ENCODE measurements around the gene USP17L15. TPM values are rescaled to one million over a fixed set of nuclear protein-coding genes. Genes with fewer than 3 reads are reported as not detected.

Gene USP17L15
- total RNA-seq, 1 donor from 2014 or later, result not detected

Other genes starting within 250 kb of the USP17L15 start
- not detected for gene FAM90A26, start 64.0 kb upstream of the USP17L15 start, total RNA-seq
- not detected for gene USP17L10, start 23.7 kb upstream of the USP17L15 start, total RNA-seq
- not detected for gene USP17L11, start 19.0 kb upstream of the USP17L15 start, total RNA-seq
- gene USP17L12, start 14.2 kb upstream of the USP17L15 start, total RNA-seq, result not detected
- gene USP17L13, start 9.5 kb upstream of the USP17L15 start, total RNA-seq, result not detected
- not detected for gene USP17L17, start 9.5 kb downstream of the USP17L15 start, total RNA-seq
- gene USP17L18, start 14.2 kb downstream of the USP17L15 start, total RNA-seq, result not detected
- gene USP17L19, start 19.0 kb downstream of the USP17L15 start, total RNA-seq, result not detected
- not detected for gene USP17L20, start 23.7 kb downstream of the USP17L15 start, total RNA-seq
- not detected for gene USP17L21, start 28.5 kb downstream of the USP17L15 start, total RNA-seq
- gene USP17L22, start 33.2 kb downstream of the USP17L15 start, total RNA-seq, result not detected
- gene USP17L24, start 90.8 kb downstream of the USP17L15 start, total RNA-seq, result not detected
- gene USP17L25, start 95.5 kb downstream of the USP17L15 start, total RNA-seq, result not detected
- gene USP17L26, start 100.3 kb downstream of the USP17L15 start, total RNA-seq, result not detected
- gene USP17L5, start 105.0 kb downstream of the USP17L15 start, total RNA-seq, result not detected
- gene USP17L27, start 109.8 kb downstream of the USP17L15 start, total RNA-seq, result not detected
- not detected for gene USP17L28, start 114.5 kb downstream of the USP17L15 start, total RNA-seq
- gene USP17L29, start 119.3 kb downstream of the USP17L15 start, total RNA-seq, result not detected
- not detected for gene USP17L30, start 128.7 kb downstream of the USP17L15 start, total RNA-seq
- not detected for gene DEFB131A, start 210.0 kb downstream of the USP17L15 start, total RNA-seq

Measured in frontal cortex (tissue), 1 donor.